WTC11 (cell line): ENCODE measurements around the gene VIPAS39. TPM values are rescaled to one million over a fixed set of nuclear protein-coding genes. Genes with fewer than 3 reads are reported as not detected.

Experiments
- ATAC-seq: fragments of 200-7000 bp; cut with Tn5 transposase; 2 replicates; pipeline ENCODE4 v1.10.0; 2021; ENCODE audit warnings: mild to moderate bottlenecking, moderate library complexity
- CTCF ChIA-PET: fragments of 300-600 bp; sonication (Branson Sonifier 250); formaldehyde crosslinking; loops from one replicate; lab custom pipeline; 2021; ENCODE audit warnings: antibody characterized with exemption; lab: Charles Lee
- POLR2A ChIA-PET: fragments of 350-600 bp; sonication (Branson Sonifier 250); formaldehyde crosslinking; loops from one replicate; lab custom pipeline; 2021; ENCODE audit warnings: antibody characterized with exemption; lab: Charles Lee
- DNase-seq: peaks from one replicate; pipeline ENCODE4 v3.0.0; 2021; ENCODE audit warnings: low spot score
- H3K27ac Mint-ChIP-seq: 2 replicates; pipeline ENCODE4 v1.8.0; 2021; ENCODE audit warnings: mixed read lengths
- H3K27me3 Mint-ChIP-seq: 2 replicates; pipeline ENCODE4 v1.8.0; 2021; ENCODE audit warnings: low read depth, mild to moderate bottlenecking, moderate library complexity, mixed read lengths
- H3K36me3 Mint-ChIP-seq: 2 replicates; pipeline ENCODE4 v1.8.0; 2021; ENCODE audit warnings: mixed read lengths
- H3K4me1 Mint-ChIP-seq: 2 replicates; pipeline ENCODE4 v1.8.0; 2022; ENCODE audit warnings: mixed read lengths
- H3K4me3 Mint-ChIP-seq: 2 replicates; pipeline ENCODE4 v1.8.0; 2021; ENCODE audit warnings: mild to moderate bottlenecking, moderate library complexity, mixed read lengths
- H3K9me3 Mint-ChIP-seq: 2 replicates; pipeline ENCODE4 v1.8.0; 2021; ENCODE audit warnings: mixed read lengths
- ATF1 ChIP-seq: sonication (generic); formaldehyde crosslinking; IDR thresholded peaks from 2 replicates; pipeline ENCODE4 v1.8.1; 2023; ENCODE audit warnings: mild to moderate bottlenecking, moderate library complexity, missing genetic modification reagents
- CBFB ChIP-seq: sonication (generic); formaldehyde crosslinking; IDR thresholded peaks from 2 replicates; pipeline ENCODE4 v1.8.1; 2022; ENCODE audit warnings: mild to moderate bottlenecking, low read depth, missing genetic modification reagents
- E2F1 ChIP-seq: sonication (generic); formaldehyde crosslinking; IDR thresholded peaks from 2 replicates; pipeline ENCODE4 v1.8.0; 2022; ENCODE audit warnings: mild to moderate bottlenecking, missing genetic modification reagents
- E2F4 ChIP-seq: sonication (generic); formaldehyde crosslinking; IDR thresholded peaks from 2 replicates; pipeline ENCODE4 v1.8.1; 2022; ENCODE audit warnings: low read depth, mild to moderate bottlenecking, moderate library complexity, missing genetic modification reagents, borderline replicate concordance
- ELF4 ChIP-seq: sonication (generic); formaldehyde crosslinking; IDR thresholded peaks from 2 replicates; pipeline ENCODE4 v1.8.1; 2022; ENCODE audit warnings: low read depth, mild to moderate bottlenecking, moderate library complexity, missing genetic modification reagents
- FOXP1 ChIP-seq: sonication (generic); formaldehyde crosslinking; IDR thresholded peaks from 2 replicates; pipeline ENCODE4 v1.8.0; 2022; ENCODE audit warnings: missing genetic modification reagents, mild to moderate bottlenecking, moderate library complexity, borderline replicate concordance
- GRHL2 ChIP-seq: fragments of 250-450 bp; sonication (Bioruptor Pico); IDR thresholded peaks from 2 replicates; pipeline ENCODE4 v1.8.0; 2022; ENCODE audit warnings: mild to moderate bottlenecking, moderate library complexity; ENCODE audit not compliant: insufficient replicate concordance, severe bottlenecking
- GTF2I ChIP-seq: fragments of 250-450 bp; sonication (Bioruptor Pico); conservative IDR thresholded peaks from 2 replicates; pipeline ENCODE4 v1.4.0; 2021; ENCODE audit warnings: mild to moderate bottlenecking
- HMGA2 ChIP-seq: fragments of 250-450 bp; sonication (Bioruptor Pico); IDR thresholded peaks from 2 replicates; pipeline ENCODE4 v1.4.0; 2021; ENCODE audit warnings: mild to moderate bottlenecking, moderate library complexity
- MLX ChIP-seq: sonication (generic); formaldehyde crosslinking; IDR thresholded peaks from 2 replicates; pipeline ENCODE4 v1.8.1; 2023; ENCODE audit warnings: mild to moderate bottlenecking, missing genetic modification reagents, moderate library complexity
- NFATC4 ChIP-seq: fragments of 250-450 bp; sonication (Bioruptor Pico); IDR thresholded peaks from 2 replicates; pipeline ENCODE4 v1.9.0; 2021; ENCODE audit warnings: mild to moderate bottlenecking
- SMAD4 ChIP-seq: sonication (generic); formaldehyde crosslinking; IDR thresholded peaks from 2 replicates; pipeline ENCODE4 v1.8.0; 2022; ENCODE audit warnings: mild to moderate bottlenecking, missing genetic modification reagents
- SP1 ChIP-seq: sonication (generic); formaldehyde crosslinking; conservative IDR thresholded peaks from 2 replicates; pipeline ENCODE4 v1.8.1; 2022; ENCODE audit warnings: missing genetic modification reagents
- USF2 ChIP-seq: sonication (generic); formaldehyde crosslinking; IDR thresholded peaks from 2 replicates; pipeline ENCODE4 v1.8.1; 2023; ENCODE audit warnings: mild to moderate bottlenecking, missing genetic modification reagents, moderate library complexity
- ZNF121 ChIP-seq: sonication (generic); formaldehyde crosslinking; IDR thresholded peaks from 2 replicates; pipeline ENCODE4 v1.8.0; 2023; ENCODE audit warnings: missing genetic modification reagents
- ZNF281 ChIP-seq: sonication (generic); formaldehyde crosslinking; IDR thresholded peaks from 2 replicates; pipeline ENCODE4 v1.8.0; 2023; ENCODE audit warnings: mild to moderate bottlenecking, missing genetic modification reagents
- ZNF512 ChIP-seq: sonication (generic); formaldehyde crosslinking; IDR thresholded peaks from 2 replicates; pipeline ENCODE4 v1.8.1; 2022; ENCODE audit warnings: missing genetic modification reagents, borderline replicate concordance
- ZNF532 ChIP-seq: fragments of 250-450 bp; sonication (Bioruptor Pico); IDR thresholded peaks from 2 replicates; pipeline ENCODE4 v1.9.0; 2021; ENCODE audit warnings: mild to moderate bottlenecking, borderline replicate concordance
- ZNF671 ChIP-seq: fragments of 250-450 bp; sonication (Bioruptor Pico); IDR thresholded peaks from 2 replicates; pipeline ENCODE4 v1.8.0; 2021; ENCODE audit warnings: mild to moderate bottlenecking
- total RNA-seq: library from RNA; stranded (reverse); gene quantifications from 3 replicates; pipeline ENCODE4 v1.2.3, GENCODE V29; 2021

Gene VIPAS39
- total RNA-seq, 1 experiment from 2014 or later = 17.0 TPM

GRCh38 chr14:77407158-77407557 is 50.2 kb downstream of the VIPAS39 start:
- POLR2A ChIA-PET = interaction anchor here (0.7 kb wide), 1 partner anchor 91 kb away, joined by 5 read pairs; no protein-coding TSS in a partner anchor
- CTCF ChIA-PET = interaction anchor here (0.7 to 1.8 kb wide), 3 partner anchors 81 to 128 kb away, joined by 3 to 6 read pairs (median 3); no protein-coding TSS in a partner anchor
- TF ChIP-seq USF2 = no peak
- TF ChIP-seq SP1 = no peak
- no peak for TF ChIP-seq ATF1
- no peak for TF ChIP-seq MLX (CRISPR knock-in tag)
- TF ChIP-seq ELF4 (CRISPR knock-in tag) = no peak
- no peak for TF ChIP-seq ZNF281
- no peak for TF ChIP-seq CBFB (CRISPR knock-in tag)
- no peak for TF ChIP-seq ZNF512 (CRISPR knock-in tag)
- TF ChIP-seq GRHL2 (CRISPR knock-in tag) = no peak
- TF ChIP-seq NFATC4 = no peak
- no peak for TF ChIP-seq GTF2I (CRISPR knock-in tag)
- TF ChIP-seq HMGA2 (CRISPR knock-in tag) = no peak
- TF ChIP-seq ZNF121 (CRISPR knock-in tag) = no peak
- no peak for TF ChIP-seq FOXP1 (CRISPR knock-in tag)
- no peak for TF ChIP-seq SMAD4 (CRISPR knock-in tag)
- no peak for TF ChIP-seq E2F4 (CRISPR knock-in tag)
- no peak for TF ChIP-seq E2F1 (CRISPR knock-in tag)
- TF ChIP-seq ZNF671 = no peak
- no peak for TF ChIP-seq ZNF532 (CRISPR knock-in tag)
- DNase-seq (no peak), ATAC-seq (no peak)
- Mint-ChIP-seq H3K4me3 (no peak overlapping the region), H3K9me3 (no peaks in the 10 kb centered on the region), H3K36me3 (no peaks in the 10 kb centered on the region), H3K27ac (no peak overlapping the region), H3K4me1 (no peaks in the 10 kb centered on the region), H3K27me3 (no peaks in the 10 kb centered on the region)
